NCI-H345 treated with DMSO at 0.1 percent for 48 hours (cell line): ENCODE results near the gene RFPL4A.
"Not testable (repeated sequence)": the region's sequence is repeated elsewhere in the genome, so short reads cannot be mapped to it uniquely, and the experiment has no call there.

ENCODE experiments used
- DNase-seq: peaks from one replicate; lab custom pipeline; 2025; ENCODE audit not compliant: unreplicated experiment; lab: John Stamatoyannopoulos, UW

The RFPL4A gene

GRCh38 chr19:55758797-55759196 is at the start of gene RFPL4A:
Gene RFPL4A (plus strand): TSS chr19:55759097. CDS start chr19:55761801, 2,704 bp downstream.
- DNase-seq, result not testable (repeated sequence)

- no peak for DNase-seq
These were observed 47.2 kb upstream of the RFPL4A start for GRCh38 chr19:55711719-55712118.

- DNase-seq, result no peak
These were observed 45.9 kb upstream of the RFPL4A start for GRCh38 chr19:55712804-55713631.

GRCh38 chr19:55716531-55716930 is 42.4 kb upstream of the RFPL4A start:
- DNase-seq, result no peak

- no peak for DNase-seq
These were observed 41.6 kb upstream of the RFPL4A start for GRCh38 chr19:55717251-55717650.

- not testable (repeated sequence) for DNase-seq
These were observed 40.8 kb upstream of the RFPL4A start for GRCh38 chr19:55717879-55718711.

- DNase-seq, result no peak
These were observed 38.6 kb upstream of the RFPL4A start for GRCh38 chr19:55720214-55720746.

- DNase-seq, result no peak
These were observed 38.1 kb upstream of the RFPL4A start for GRCh38 chr19:55720801-55721200.

- no peak for DNase-seq
These were observed 35.4 kb upstream of the RFPL4A start for GRCh38 chr19:55723491-55723890.

- DNase-seq, result not testable (repeated sequence)
These were observed 28.5 kb upstream of the RFPL4A start for GRCh38 chr19:55730378-55730777.

- DNase-seq, result no peak
These were observed 20.6 kb upstream of the RFPL4A start, which contains the start of gene NLRP9 for GRCh38 chr19:55738302-55738701. Gene NLRP9 (minus strand): TSS chr19:55738402. CDS start chr19:55738374, 28 bp downstream.

- no peak for DNase-seq
These were observed 8.2 kb upstream of the RFPL4A start for GRCh38 chr19:55750715-55751114.

GRCh38 chr19:55753401-55753800 is 5.5 kb upstream of the RFPL4A start:
- no peak for DNase-seq

- not testable (repeated sequence) for DNase-seq
These were observed 2.1 kb upstream of the RFPL4A start for GRCh38 chr19:55756808-55757207.

GRCh38 chr19:55766466-55766865 is 7.6 kb downstream of the RFPL4A start:
- DNase-seq, result no peak

- DNase-seq, result not testable (repeated sequence)
These were observed 9.9 kb downstream of the RFPL4A start, which contains the start of gene RFPL4AL1 for GRCh38 chr19:55768818-55769217. Gene RFPL4AL1 (plus strand): TSS chr19:55769118. CDS start chr19:55771805, 2,687 bp downstream.

GRCh38 chr19:55769632-55770031 is 10.7 kb downstream of the RFPL4A start:
- not testable (repeated sequence) for DNase-seq

GRCh38 chr19:55777528-55777927 is 18.6 kb downstream of the RFPL4A start:
- DNase-seq, result no peak

GRCh38 chr19:55778331-55778730 is 19.4 kb downstream of the RFPL4A start:
- no peak for DNase-seq

GRCh38 chr19:55781112-55781511 is 22.2 kb downstream of the RFPL4A start:
- DNase-seq, result no peak

GRCh38 chr19:55795021-55795420 is 36.1 kb downstream of the RFPL4A start:
- DNase-seq, result no peak
